ENCODE measurements around the gene TRIO.

TRIO gene

DNA sequence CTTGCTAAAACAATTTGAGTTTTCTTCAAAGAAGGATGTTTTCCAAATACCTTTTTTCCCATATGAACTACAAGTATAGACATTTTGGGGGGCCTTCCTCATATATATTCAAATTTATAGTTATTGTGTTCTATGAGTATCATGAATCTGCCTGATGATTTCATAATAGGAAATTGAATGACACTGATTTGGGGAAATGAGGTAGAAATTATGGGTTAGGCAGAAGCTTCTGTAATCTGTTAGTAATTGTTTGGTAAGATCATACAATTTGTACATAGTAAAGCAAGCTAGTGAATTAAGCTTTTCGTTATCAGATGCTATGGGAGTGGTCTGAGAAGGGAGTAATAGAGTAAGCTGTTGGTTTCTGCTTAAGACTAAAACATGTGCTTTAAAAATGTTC is 98.0 kb downstream of the TRIO start:
- Histone ChIP-seq H3K9ac (ENCODE audit: low read depth, low read length) (no peak overlapping the region), H3K27me3 (ENCODE audit: insufficient read depth, low read length, poor library complexity) (no peaks in the 10 kb centered on the region), H3K36me3 (ENCODE audit: insufficient read depth, low read length) (no peaks in the 10 kb centered on the region), H3K79me2 (ENCODE audit: insufficient read depth, low read length) (no peaks in the 10 kb centered on the region), H3K4me2 (ENCODE audit: insufficient read depth, low read length) (no peak overlapping the region), H2AFZ (ENCODE audit: low read depth, low read length) (no peak overlapping the region), H4K20me1 (ENCODE audit: insufficient read depth, low read length) (no peaks in the 10 kb centered on the region), H3K9me3 (ENCODE audit: insufficient read depth, low read length, severe bottlenecking) (no peaks in the 10 kb centered on the region), H3K4me3 (ENCODE audit: low read depth in 1 of 2, low read length in 2 of 2) (no peak overlapping the region), H3K27ac (ENCODE audit: low read length) (no peak overlapping the region), H3K4me1 (ENCODE audit: insufficient read depth, low read length) (no peaks in the 10 kb centered on the region)
- DNase-seq (no peak), ATAC-seq (ENCODE audit: insufficient read depth, low read depth) (no peak)
- TF ChIP-seq, protein P1, sequence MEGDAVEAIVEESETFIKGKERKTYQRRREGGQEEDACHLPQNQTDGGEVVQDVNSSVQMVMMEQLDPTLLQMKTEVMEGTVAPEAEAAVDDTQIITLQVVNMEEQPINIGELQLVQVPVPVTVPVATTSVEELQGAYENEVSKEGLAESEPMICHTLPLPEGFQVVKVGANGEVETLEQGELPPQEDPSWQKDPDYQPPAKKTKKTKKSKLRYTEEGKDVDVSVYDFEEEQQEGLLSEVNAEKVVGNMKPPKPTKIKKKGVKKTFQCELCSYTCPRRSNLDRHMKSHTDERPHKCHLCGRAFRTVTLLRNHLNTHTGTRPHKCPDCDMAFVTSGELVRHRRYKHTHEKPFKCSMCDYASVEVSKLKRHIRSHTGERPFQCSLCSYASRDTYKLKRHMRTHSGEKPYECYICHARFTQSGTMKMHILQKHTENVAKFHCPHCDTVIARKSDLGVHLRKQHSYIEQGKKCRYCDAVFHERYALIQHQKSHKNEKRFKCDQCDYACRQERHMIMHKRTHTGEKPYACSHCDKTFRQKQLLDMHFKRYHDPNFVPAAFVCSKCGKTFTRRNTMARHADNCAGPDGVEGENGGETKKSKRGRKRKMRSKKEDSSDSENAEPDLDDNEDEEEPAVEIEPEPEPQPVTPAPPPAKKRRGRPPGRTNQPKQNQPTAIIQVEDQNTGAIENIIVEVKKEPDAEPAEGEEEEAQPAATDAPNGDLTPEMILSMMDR (IDR thresholded peaks at IDR 0.05; ENCODE audit: borderline replicate concordance, extremely low read depth, low read length, poor library complexity, severe bottlenecking): no peak
- no peak for TF ChIP-seq EZH2 (IDR thresholded peaks at IDR 0.05; ENCODE audit: borderline replicate concordance, low read depth, low read length, severe bottlenecking)

DNA sequence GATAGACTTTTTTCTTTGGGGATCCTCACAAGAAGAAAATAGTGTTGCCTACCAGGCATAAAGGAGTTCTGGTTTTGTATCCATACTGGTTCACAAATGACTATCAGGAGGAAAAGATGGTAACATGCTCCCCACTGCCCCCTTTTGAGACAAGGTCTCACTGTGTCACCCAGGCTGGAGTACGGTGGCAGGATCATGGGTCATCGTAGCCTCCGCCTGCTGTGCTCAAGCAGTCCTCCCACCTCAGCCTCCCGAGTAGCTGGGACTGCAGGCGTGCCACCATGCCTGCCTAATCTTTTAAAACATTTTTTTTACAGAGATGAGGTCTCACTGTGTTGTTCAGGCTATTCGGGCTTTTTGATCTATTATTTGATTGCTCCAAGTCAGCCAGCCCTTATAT is 99.3 kb downstream of the TRIO start:
- Histone ChIP-seq H3K27ac (ENCODE audit: low read length) (no peak overlapping the region), H2AFZ (ENCODE audit: low read depth, low read length) (no peak overlapping the region), H3K27me3 (ENCODE audit: insufficient read depth, low read length, poor library complexity) (no peaks in the 10 kb centered on the region), H3K9me3 (ENCODE audit: insufficient read depth, low read length, severe bottlenecking) (no peaks in the 10 kb centered on the region), H3K4me2 (ENCODE audit: insufficient read depth, low read length) (no peak overlapping the region), H4K20me1 (ENCODE audit: insufficient read depth, low read length) (no peaks in the 10 kb centered on the region), H3K36me3 (ENCODE audit: insufficient read depth, low read length) (no peaks in the 10 kb centered on the region), H3K9ac (ENCODE audit: low read depth, low read length) (no peak overlapping the region), H3K4me1 (ENCODE audit: insufficient read depth, low read length) (no peaks in the 10 kb centered on the region), H3K4me3 (ENCODE audit: low read depth in 1 of 2, low read length in 2 of 2) (no peak overlapping the region), H3K79me2 (ENCODE audit: insufficient read depth, low read length) (no peaks in the 10 kb centered on the region)
- no peak for TF ChIP-seq EZH2 (IDR thresholded peaks at IDR 0.05; ENCODE audit: borderline replicate concordance, low read depth, low read length, severe bottlenecking)
- TF ChIP-seq, protein P1 (IDR thresholded peaks at IDR 0.05; ENCODE audit: borderline replicate concordance, extremely low read depth, low read length, poor library complexity, severe bottlenecking): no peak
- no peak for ATAC-seq (ENCODE audit: insufficient read depth, low read depth)
- DNase-seq: no peak

DNA sequence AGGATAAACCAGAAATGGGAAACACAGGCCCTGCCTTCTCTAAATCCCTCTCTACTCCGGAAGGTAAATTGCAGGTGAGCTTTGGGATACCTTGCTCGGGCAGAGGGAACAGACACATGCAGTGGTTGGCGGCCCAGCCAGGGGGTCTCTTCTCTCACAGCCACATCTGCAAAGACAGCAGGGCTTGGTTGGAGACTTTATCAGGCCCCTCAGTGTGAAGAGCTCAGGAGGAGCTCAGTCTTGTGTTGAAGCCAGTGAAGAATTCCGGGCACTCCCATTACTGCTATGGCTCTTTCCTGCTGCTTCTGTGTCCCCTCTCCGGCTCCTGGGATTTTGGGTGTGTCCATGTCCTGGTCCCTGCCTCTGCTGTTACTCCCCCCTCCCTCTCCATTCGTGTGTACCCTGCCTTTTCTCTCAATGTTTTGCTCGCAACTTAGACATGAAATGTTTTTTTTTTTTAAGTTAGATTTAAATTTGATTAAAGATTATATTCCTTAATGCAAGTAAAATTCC is 99.8 kb downstream of the TRIO start:
- Histone ChIP-seq H3K36me3 (ENCODE audit: insufficient read depth, low read length) (no peaks in the 10 kb centered on the region), H2AFZ (ENCODE audit: low read depth, low read length) (no peak overlapping the region), H3K9me3 (ENCODE audit: insufficient read depth, low read length, severe bottlenecking) (no peaks in the 10 kb centered on the region), H3K9ac (ENCODE audit: low read depth, low read length) (no peak overlapping the region), H3K4me2 (ENCODE audit: insufficient read depth, low read length) (no peak overlapping the region), H3K27ac (ENCODE audit: low read length) (no peak overlapping the region), H3K27me3 (ENCODE audit: insufficient read depth, low read length, poor library complexity) (no peaks in the 10 kb centered on the region), H3K79me2 (ENCODE audit: insufficient read depth, low read length) (no peaks in the 10 kb centered on the region), H3K4me3 (ENCODE audit: low read depth in 1 of 2, low read length in 2 of 2) (no peak overlapping the region), H3K4me1 (ENCODE audit: insufficient read depth, low read length) (no peaks in the 10 kb centered on the region), H4K20me1 (ENCODE audit: insufficient read depth, low read length) (no peaks in the 10 kb centered on the region)
- ATAC-seq (ENCODE audit: insufficient read depth, low read depth) (no peak), DNase-seq (no peak)
- TF ChIP-seq, protein P1 (IDR thresholded peaks at IDR 0.05; ENCODE audit: borderline replicate concordance, extremely low read depth, low read length, poor library complexity, severe bottlenecking): no peak
- TF ChIP-seq EZH2 (IDR thresholded peaks at IDR 0.05; ENCODE audit: borderline replicate concordance, low read depth, low read length, severe bottlenecking): no peak

DNA sequence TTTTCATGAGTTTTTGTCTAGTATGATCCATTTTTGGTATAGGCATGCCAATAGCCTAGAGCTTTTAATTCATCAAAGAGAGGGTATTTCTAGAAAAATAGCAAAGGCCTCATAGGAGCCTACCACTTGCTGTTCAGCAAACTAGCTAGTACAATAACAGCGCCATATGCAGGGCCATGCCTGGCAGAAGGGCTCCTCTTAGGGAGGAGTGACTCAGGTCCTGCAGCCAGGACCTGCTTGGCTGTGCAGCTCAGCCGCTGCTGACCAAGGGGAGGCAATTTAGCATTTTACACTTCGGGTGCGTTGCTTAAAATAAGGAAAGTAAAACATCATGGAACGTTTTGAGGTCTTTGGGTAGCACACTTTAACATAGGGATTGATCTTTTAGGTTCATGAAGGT is 100.6 kb downstream of the TRIO start:
- Histone ChIP-seq H3K36me3 (ENCODE audit: insufficient read depth, low read length) (no peaks in the 10 kb centered on the region), H3K4me3 (ENCODE audit: low read depth in 1 of 2, low read length in 2 of 2) (no peak overlapping the region), H2AFZ (ENCODE audit: low read depth, low read length) (no peak overlapping the region), H3K79me2 (ENCODE audit: insufficient read depth, low read length) (no peaks in the 10 kb centered on the region), H3K9me3 (ENCODE audit: insufficient read depth, low read length, severe bottlenecking) (no peaks in the 10 kb centered on the region), H3K27ac (ENCODE audit: low read length) (no peak overlapping the region), H3K9ac (ENCODE audit: low read depth, low read length) (no peak overlapping the region), H3K4me1 (ENCODE audit: insufficient read depth, low read length) (no peaks in the 10 kb centered on the region), H3K27me3 (ENCODE audit: insufficient read depth, low read length, poor library complexity) (no peaks in the 10 kb centered on the region), H3K4me2 (ENCODE audit: insufficient read depth, low read length) (no peak overlapping the region), H4K20me1 (ENCODE audit: insufficient read depth, low read length) (no peaks in the 10 kb centered on the region)
- TF ChIP-seq, protein P1 (IDR thresholded peaks at IDR 0.05; ENCODE audit: borderline replicate concordance, extremely low read depth, low read length, poor library complexity, severe bottlenecking): no peak
- TF ChIP-seq EZH2 (IDR thresholded peaks at IDR 0.05; ENCODE audit: borderline replicate concordance, low read depth, low read length, severe bottlenecking): no peak
- DNase-seq: no peak
- ATAC-seq (ENCODE audit: insufficient read depth, low read depth): no peak
